ENCODE measurements around the gene RRBP1.
"Not testable (repeated sequence)": the region's sequence is repeated elsewhere in the genome, so short reads cannot be mapped to it uniquely, and the experiment has no call there.

RRBP1 gene

GRCh38 chr20:17659801-17660200, 22.2 kb downstream of the RRBP1 start:
- no peak for DNase-seq

GRCh38 chr20:17659344-17659743, 22.7 kb downstream of the RRBP1 start:
- not testable (repeated sequence) for DNase-seq

- DNase-seq: no peak
Observed at GRCh38 chr20:17658648-17658993, 23.4 kb downstream of the RRBP1 start.

- no peak for DNase-seq
Observed at GRCh38 chr20:17657898-17658647, 24.0 kb downstream of the RRBP1 start.

- no peak for DNase-seq
Observed at GRCh38 chr20:17657079-17657825, 24.8 kb downstream of the RRBP1 start.

- no peak for DNase-seq
Observed at GRCh38 chr20:17655865-17656479, 26.1 kb downstream of the RRBP1 start.

GRCh38 chr20:17655286-17655651, 26.8 kb downstream of the RRBP1 start:
- no peak for DNase-seq

GRCh38 chr20:17654649-17655285, 27.3 kb downstream of the RRBP1 start:
- no peak for DNase-seq

- DNase-seq: no peak
Observed at GRCh38 chr20:17653835-17654648, 28.0 kb downstream of the RRBP1 start.

- DNase-seq: no peak
Observed at GRCh38 chr20:17652411-17652810, 29.6 kb downstream of the RRBP1 start.

GRCh38 chr20:17651760-17652388, 30.2 kb downstream of the RRBP1 start:
- no peak for DNase-seq

GRCh38 chr20:17651129-17651759, 30.8 kb downstream of the RRBP1 start:
- DNase-seq: no peak

- DNase-seq: no peak
Observed at GRCh38 chr20:17650301-17651128, 31.5 kb downstream of the RRBP1 start.

GRCh38 chr20:17648791-17649730, 33.0 kb downstream of the RRBP1 start:
- DNase-seq: peak in 1 of 4 experiments; percentile 27

- DNase-seq: no peak
Observed at GRCh38 chr20:17648315-17648646, 33.8 kb downstream of the RRBP1 start.

GRCh38 chr20:17647391-17648314, 34.4 kb downstream of the RRBP1 start:
- no peak for DNase-seq

- DNase-seq: no peak
Observed at GRCh38 chr20:17646961-17647301, 35.1 kb downstream of the RRBP1 start.

GRCh38 chr20:17646209-17646960, 35.7 kb downstream of the RRBP1 start:
- no peak for DNase-seq

All from activated naive CD4-positive, alpha-beta T cell (primary cell).